GM23338 (cell line): ENCODE measurements around the gene CIITA. TPM values are rescaled to one million over a fixed set of nuclear protein-coding genes. Genes with fewer than 3 reads are reported as not detected.

Source experiments
- CREB1 ChIP-seq: fragments of 250-450 bp; sonication (Bioruptor Pico); IDR thresholded peaks from 2 replicates; pipeline ENCODE4 v1.5.0; 2020; ENCODE audit warnings: low read depth, mild to moderate bottlenecking, moderate library complexity
- polyA plus RNA-seq: library from polyadenylated mRNA; unstranded; fragments of >200 nt; fragmentation: Nextera tagmentation; extraction: Ambion mirVana; gene quantifications from 2 replicates; pipeline ENCODE4 v1.2.1, GENCODE V29; 2016
- total RNA-seq: library from RNA; depleted of rRNA; stranded (reverse); fragments of >200 nt; shearing (Covaris generic); gene quantifications from 2 replicates; pipeline ENCODE4 v1.2.3, GENCODE V29; 2014; rRNA removed
- TF ChIP-seq, protein P1 (sequence below): fragments of 250-450 bp; sonication (Bioruptor Pico); IDR thresholded peaks from 2 replicates; pipeline ENCODE4 v1.5.0; 2020; ENCODE audit warnings: mild to moderate bottlenecking, moderate library complexity

CIITA gene
- total and polyA plus RNA-seq, 2 experiments from 2014 or later = 0.10 to 0.57 TPM

DNA sequence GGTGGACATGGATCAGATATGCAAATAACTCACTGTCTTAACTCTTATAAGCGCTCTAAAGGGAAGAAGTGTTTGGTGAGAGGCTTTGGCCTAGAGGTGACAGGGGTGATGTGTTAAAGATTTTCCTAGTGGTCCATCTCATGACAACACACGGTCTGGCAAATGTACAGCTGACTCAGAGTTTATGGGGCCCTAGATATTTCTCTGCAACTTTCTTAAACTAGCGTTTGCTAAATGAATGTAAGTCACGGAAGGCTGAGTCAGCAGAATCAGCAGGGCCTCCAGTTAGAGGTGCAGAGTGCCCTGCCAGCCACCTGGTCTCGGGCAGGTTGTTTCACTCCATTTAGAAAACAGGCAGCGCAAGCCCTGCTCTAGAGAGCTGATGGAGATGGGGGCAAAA is 107.5 kb downstream of the CIITA start (continued):
- TF ChIP-seq, protein P1, sequence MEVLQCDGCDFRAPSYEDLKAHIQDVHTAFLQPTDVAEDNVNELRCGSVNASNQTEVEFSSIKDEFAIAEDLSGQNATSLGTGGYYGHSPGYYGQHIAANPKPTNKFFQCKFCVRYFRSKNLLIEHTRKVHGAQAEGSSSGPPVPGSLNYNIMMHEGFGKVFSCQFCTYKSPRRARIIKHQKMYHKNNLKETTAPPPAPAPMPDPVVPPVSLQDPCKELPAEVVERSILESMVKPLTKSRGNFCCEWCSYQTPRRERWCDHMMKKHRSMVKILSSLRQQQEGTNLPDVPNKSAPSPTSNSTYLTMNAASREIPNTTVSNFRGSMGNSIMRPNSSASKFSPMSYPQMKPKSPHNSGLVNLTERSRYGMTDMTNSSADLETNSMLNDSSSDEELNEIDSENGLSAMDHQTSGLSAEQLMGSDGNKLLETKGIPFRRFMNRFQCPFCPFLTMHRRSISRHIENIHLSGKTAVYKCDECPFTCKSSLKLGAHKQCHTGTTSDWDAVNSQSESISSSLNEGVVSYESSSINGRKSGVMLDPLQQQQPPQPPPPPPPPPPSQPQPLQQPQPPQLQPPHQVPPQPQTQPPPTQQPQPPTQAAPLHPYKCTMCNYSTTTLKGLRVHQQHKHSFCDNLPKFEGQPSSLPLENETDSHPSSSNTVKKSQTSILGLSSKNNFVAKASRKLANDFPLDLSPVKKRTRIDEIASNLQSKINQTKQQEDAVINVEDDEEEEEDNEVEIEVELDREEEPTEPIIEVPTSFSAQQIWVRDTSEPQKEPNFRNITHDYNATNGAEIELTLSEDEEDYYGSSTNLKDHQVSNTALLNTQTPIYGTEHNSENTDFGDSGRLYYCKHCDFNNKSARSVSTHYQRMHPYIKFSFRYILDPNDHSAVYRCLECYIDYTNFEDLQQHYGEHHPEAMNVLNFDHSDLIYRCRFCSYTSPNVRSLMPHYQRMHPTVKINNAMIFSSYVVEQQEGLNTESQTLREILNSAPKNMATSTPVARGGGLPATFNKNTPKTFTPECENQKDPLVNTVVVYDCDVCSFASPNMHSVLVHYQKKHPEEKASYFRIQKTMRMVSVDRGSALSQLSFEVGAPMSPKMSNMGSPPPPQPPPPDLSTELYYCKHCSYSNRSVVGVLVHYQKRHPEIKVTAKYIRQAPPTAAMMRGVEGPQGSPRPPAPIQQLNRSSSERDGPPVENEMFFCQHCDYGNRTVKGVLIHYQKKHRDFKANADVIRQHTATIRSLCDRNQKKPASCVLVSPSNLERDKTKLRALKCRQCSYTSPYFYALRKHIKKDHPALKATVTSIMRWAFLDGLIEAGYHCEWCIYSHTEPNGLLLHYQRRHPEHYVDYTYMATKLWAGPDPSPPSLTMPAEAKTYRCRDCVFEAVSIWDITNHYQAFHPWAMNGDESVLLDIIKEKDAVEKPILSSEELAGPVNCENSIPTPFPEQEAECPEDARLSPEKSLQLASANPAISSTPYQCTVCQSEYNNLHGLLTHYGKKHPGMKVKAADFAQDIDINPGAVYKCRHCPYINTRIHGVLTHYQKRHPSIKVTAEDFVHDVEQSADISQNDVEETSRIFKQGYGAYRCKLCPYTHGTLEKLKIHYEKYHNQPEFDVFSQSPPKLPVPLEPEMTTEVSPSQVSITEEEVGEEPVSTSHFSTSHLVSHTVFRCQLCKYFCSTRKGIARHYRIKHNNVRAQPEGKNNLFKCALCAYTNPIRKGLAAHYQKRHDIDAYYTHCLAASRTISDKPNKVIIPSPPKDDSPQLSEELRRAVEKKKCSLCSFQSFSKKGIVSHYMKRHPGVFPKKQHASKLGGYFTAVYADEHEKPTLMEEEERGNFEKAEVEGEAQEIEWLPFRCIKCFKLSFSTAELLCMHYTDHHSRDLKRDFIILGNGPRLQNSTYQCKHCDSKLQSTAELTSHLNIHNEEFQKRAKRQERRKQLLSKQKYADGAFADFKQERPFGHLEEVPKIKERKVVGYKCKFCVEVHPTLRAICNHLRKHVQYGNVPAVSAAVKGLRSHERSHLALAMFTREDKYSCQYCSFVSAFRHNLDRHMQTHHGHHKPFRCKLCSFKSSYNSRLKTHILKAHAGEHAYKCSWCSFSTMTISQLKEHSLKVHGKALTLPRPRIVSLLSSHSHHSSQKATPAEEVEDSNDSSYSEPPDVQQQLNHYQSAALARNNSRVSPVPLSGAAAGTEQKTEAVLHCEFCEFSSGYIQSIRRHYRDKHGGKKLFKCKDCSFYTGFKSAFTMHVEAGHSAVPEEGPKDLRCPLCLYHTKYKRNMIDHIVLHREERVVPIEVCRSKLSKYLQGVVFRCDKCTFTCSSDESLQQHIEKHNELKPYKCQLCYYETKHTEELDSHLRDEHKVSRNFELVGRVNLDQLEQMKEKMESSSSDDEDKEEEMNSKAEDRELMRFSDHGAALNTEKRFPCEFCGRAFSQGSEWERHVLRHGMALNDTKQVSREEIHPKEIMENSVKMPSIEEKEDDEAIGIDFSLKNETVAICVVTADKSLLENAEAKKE = no peak
- no peak for TF ChIP-seq CREB1

Other genes starting within 250 kb of the CIITA start
- gene TEKT5, start 182.3 kb upstream of the CIITA start, total RNA-seq = 0.19 and 0.52 TPM in 2 replicates
- not detected in 2 replicates for gene TEKT5, start 182.3 kb upstream of the CIITA start, polyA plus RNA-seq
- gene NUBP1, start 133.4 kb upstream of the CIITA start, total RNA-seq = 22.8 and 29.1 TPM in 2 replicates
- 41.2 and 44.0 TPM in 2 replicates for gene NUBP1, start 133.4 kb upstream of the CIITA start, polyA plus RNA-seq
- gene TVP23A, start 58.4 kb upstream of the CIITA start, total RNA-seq = 1.6 and 4.5 TPM in 2 replicates
- 2.8 and 3.3 TPM in 2 replicates for gene TVP23A, start 58.4 kb upstream of the CIITA start, polyA plus RNA-seq
- gene DEXI, start 65.3 kb downstream of the CIITA start, total RNA-seq = 56.5 and 58.2 TPM in 2 replicates
- 25.7 and 26.5 TPM in 2 replicates for gene DEXI, start 65.3 kb downstream of the CIITA start, polyA plus RNA-seq
- gene CLEC16A, start 67.4 kb downstream of the CIITA start, total RNA-seq = 17.3 and 24.1 TPM in 2 replicates
- gene CLEC16A, start 67.4 kb downstream of the CIITA start, polyA plus RNA-seq = 8.4 and 9.9 TPM in 2 replicates